ENCODE data around the gene AOC3. TPM values are rescaled to one million over a fixed set of nuclear protein-coding genes. Genes with fewer than 3 reads are reported as not detected.

Gene AOC3
- total RNA-seq, 4 donors from 2014 or later, result 4.7 to 11.2 (median 8.1) TPM

DNA sequence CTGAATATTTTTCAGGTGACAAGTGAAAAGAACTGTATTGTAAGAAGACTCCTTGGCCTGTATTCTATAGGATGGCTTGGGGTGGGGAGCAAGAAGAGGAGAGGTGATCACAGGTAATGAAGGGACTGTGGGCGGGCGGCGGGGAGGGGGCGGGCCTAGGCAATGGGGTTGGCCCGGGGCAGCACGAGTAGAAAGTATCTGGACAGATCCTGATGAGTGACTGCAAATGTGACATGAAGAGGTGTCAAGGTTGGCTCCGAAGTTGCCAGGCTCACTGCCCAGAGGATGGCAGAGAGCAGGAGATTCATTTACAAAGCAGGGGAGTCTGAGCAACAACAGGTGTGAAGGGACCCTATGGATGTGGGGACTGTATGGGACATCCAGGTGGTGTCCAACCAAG, 38.8 kb downstream of the AOC3 start:
- TF ChIP-seq, protein P1, sequence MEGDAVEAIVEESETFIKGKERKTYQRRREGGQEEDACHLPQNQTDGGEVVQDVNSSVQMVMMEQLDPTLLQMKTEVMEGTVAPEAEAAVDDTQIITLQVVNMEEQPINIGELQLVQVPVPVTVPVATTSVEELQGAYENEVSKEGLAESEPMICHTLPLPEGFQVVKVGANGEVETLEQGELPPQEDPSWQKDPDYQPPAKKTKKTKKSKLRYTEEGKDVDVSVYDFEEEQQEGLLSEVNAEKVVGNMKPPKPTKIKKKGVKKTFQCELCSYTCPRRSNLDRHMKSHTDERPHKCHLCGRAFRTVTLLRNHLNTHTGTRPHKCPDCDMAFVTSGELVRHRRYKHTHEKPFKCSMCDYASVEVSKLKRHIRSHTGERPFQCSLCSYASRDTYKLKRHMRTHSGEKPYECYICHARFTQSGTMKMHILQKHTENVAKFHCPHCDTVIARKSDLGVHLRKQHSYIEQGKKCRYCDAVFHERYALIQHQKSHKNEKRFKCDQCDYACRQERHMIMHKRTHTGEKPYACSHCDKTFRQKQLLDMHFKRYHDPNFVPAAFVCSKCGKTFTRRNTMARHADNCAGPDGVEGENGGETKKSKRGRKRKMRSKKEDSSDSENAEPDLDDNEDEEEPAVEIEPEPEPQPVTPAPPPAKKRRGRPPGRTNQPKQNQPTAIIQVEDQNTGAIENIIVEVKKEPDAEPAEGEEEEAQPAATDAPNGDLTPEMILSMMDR (IDR thresholded peaks at IDR 0.05), result no peak
- TF ChIP-seq POLR2A (IDR thresholded peaks at IDR 0.05), result no peak
- 85 to 89% methylated on average over 7 of the region's 7 CpGs for whole genome bisulfite sequencing, 2 donors
- DNase-seq (ENCODE audit: low spot score in 2 of 2), result no peak
- intact Hi-C loops (cut with DNase I; ENCODE audit: low total_unique reads), result no loop called here
- no peak overlapping the region for H3K4me3 ChIP-seq (ENCODE audit: low read depth, poor library complexity, severe bottlenecking)

DNA sequence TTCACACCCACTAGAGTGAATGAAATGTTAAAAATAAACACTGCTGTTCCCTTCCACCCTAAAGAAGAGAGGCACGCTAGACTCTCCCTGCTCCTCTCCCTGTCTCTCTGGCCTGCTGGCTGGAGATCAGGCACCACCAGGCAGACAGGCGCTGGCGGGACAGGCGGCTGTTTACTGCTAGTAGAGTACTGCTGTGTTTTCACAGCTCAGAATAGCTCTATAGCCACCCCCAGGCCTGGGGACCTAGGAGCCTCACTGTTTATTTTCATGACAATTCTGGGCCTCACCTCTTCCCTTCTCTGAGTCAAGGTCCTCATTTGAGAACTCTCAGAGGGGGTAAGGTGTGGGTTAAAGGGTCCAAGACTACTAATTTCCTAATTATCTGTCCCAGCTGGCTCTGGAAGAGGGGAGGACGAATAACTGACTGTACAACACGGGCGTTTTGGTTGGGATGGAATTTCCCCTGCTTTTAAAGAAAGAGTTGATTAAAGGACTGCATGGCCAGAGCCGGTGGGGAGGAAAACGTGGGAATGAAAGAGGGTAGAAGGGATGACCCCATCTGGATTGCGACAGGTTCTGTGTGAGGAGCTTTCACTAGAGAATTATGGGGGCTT, 40.6 kb downstream of the AOC3 start:
- intact Hi-C loops (cut with DNase I; ENCODE audit: low total_unique reads), result no loop called here
- DNase-seq (ENCODE audit: low spot score in 2 of 2), result peak; percentile 33 to 90

DNA sequence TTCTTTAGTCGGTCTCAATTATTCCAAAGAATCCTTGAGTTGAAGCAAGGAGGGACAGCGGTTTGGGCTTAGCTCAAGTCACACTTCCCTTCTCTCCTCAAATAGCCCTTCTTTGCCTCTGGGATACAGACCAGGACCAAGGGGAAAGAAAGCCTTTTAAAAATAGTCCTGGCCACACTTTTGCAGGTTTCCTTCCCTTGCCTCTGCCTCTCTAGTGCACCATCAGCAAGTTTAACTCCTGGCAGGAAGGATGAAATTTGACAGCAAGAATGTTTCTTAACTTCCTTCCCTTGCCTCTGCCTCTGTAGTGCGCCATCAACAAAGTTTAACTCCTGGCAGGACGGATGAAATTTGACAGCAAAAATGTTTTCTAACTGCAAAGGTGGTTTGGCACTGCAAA, 42.4 kb downstream of the AOC3 start:
- DNase-seq (ENCODE audit: low spot score in 2 of 2), result no peak
- H3K4me3 ChIP-seq (ENCODE audit: low read depth, poor library complexity, severe bottlenecking), result no peak overlapping the region

More for the DNA sequence above, 40.6 kb downstream of the AOC3 start:
- no peak for TF ChIP-seq POLR2A (IDR thresholded peaks at IDR 0.05)
- TF ChIP-seq, protein P1 (IDR thresholded peaks at IDR 0.05), result no peak
- 41 to 47% methylated on average over 10 of the region's 10 CpGs for WGBS, 2 donors
- H3K4me3 ChIP-seq (ENCODE audit: low read depth, poor library complexity, severe bottlenecking), result no peak overlapping the region

DNA sequence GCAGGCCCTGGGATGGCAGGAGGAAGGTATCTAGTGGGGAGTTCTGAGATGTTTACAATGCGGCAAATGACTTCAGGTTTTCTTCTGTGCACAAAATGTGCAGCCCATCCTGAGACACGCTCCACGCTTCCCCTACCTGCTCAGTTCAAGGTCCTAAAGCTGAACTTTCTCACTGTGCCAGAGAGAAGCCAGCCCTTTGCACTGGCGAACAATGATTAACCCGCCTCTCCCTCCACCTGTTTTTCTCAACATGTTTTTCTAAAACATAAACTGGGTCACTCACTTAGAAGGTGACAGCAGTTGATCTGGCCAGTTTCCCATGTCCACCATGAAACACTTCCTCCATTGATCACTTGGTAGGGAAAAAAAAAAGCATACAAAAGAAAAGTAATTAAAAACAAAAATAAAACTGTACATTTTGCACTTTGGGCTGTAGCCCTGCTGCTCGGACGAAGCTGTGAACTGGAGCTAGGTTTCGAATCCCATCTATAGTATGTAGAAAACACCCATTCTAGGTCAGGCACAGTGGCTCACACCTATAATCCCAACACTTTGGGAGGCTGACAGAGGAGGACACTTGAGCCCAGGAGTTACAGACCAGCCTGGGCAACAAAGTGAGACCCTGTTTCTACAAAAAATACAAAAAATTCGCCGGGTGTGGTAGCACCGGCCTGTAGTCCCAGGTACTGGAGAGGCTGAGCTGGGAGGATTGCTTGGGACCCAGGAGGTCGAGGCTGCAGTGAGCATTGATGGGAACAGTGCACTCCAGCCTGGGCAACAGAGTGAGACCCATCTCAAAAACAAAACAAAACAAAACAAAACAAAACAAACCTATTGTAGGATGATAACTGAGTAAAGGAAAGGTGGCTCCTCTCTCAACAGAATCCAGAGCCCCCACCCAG, 43.5 kb downstream of the AOC3 start:
- no peak overlapping the region for H3K4me3 ChIP-seq (ENCODE audit: low read depth, poor library complexity, severe bottlenecking)
- no peak for DNase-seq (ENCODE audit: low spot score in 2 of 2)
- no peak for TF ChIP-seq POLR2A (IDR thresholded peaks at IDR 0.05)
- TF ChIP-seq, protein P1 (IDR thresholded peaks at IDR 0.05), result no peak
- WGBS, 2 donors, result 78 to 79% methylated on average over 12 of the region's 12 CpGs
- intact Hi-C loops (cut with DNase I; ENCODE audit: low total_unique reads), result no loop called here

More for the DNA sequence above, 42.4 kb downstream of the AOC3 start:
- 42 to 45% methylated on average over 4 of the region's 4 CpGs for WGBS, 2 donors
- intact Hi-C loops (cut with DNase I; ENCODE audit: low total_unique reads), result no loop called here
- no peak for TF ChIP-seq POLR2A (IDR thresholded peaks at IDR 0.05)
- TF ChIP-seq, protein P1 (IDR thresholded peaks at IDR 0.05), result no peak

DNA sequence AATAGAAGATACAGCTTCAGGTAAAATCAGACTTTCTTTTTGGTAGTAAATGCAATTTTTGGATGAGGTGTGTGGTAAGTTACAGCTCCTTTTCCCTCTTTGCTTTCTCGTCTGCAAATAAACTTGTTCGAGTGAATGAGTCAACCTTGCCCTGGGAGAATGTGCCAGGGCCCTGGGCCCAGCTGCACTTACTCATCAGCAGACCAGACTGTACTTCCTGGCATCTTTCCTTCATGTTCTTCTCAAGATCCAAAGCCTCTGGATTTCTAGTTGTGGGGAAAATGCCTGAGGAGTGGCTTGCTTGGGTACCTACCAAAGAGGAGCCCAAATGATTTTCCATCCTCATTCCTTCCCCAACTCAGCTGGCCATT, 44.2 kb downstream of the AOC3 start:
- H3K4me3 ChIP-seq (ENCODE audit: low read depth, poor library complexity, severe bottlenecking), result no peak overlapping the region
- 9 to 12% methylated on average over 2 of the region's 2 CpGs for WGBS, 2 donors
- DNase-seq (ENCODE audit: low spot score in 2 of 2), result peak; percentile 66 to 90
- intact Hi-C loops (cut with DNase I; ENCODE audit: low total_unique reads), result no loop called here
- no peak for TF ChIP-seq POLR2A (IDR thresholded peaks at IDR 0.05)
- TF ChIP-seq, protein P1 (IDR thresholded peaks at IDR 0.05), result no peak
